GM18907 (cell line): ENCODE data around the gene CDH13.

Experiments used
- ATAC-seq: cut with Tn5 transposase; IDR thresholded peaks from one replicate; pipeline ENCODE4 v1.9.1; 2021; ENCODE audit warnings: mild to moderate bottlenecking, moderate library complexity; ENCODE audit not compliant: unreplicated experiment

CDH13 gene

GRCh38 chr16:82649766-82650165 is 23.0 kb downstream of the CDH13 start:
- ATAC-seq: no peak

- ATAC-seq: no peak
These were observed 24.0 kb downstream of the CDH13 start for GRCh38 chr16:82650804-82651203.

GRCh38 chr16:82651921-82652601 is 25.3 kb downstream of the CDH13 start:
- ATAC-seq: peak; percentile 50

GRCh38 chr16:82652826-82653225 is 26.1 kb downstream of the CDH13 start:
- ATAC-seq: no peak

GRCh38 chr16:82653550-82654511 is 27.1 kb downstream of the CDH13 start:
- ATAC-seq: peak; percentile 77

- peak; percentile 44 for ATAC-seq
These were observed 28.4 kb downstream of the CDH13 start for GRCh38 chr16:82655072-82655714.

- ATAC-seq: no peak
These were observed 29.1 kb downstream of the CDH13 start for GRCh38 chr16:82655720-82656490.

GRCh38 chr16:82657239-82657638 is 30.5 kb downstream of the CDH13 start:
- ATAC-seq: no peak

- ATAC-seq: no peak
These were observed 31.0 kb downstream of the CDH13 start for GRCh38 chr16:82657786-82658185.

- no peak for ATAC-seq
These were observed 32.0 kb downstream of the CDH13 start for GRCh38 chr16:82658796-82659195.

GRCh38 chr16:82660075-82660645 is 33.4 kb downstream of the CDH13 start:
- no peak for ATAC-seq

GRCh38 chr16:82660966-82661365 is 34.2 kb downstream of the CDH13 start:
- ATAC-seq: no peak

- ATAC-seq: no peak
These were observed 37.4 kb downstream of the CDH13 start for GRCh38 chr16:82664181-82664580.

GRCh38 chr16:82665025-82665424 is 38.3 kb downstream of the CDH13 start:
- ATAC-seq: no peak

GRCh38 chr16:82667437-82667836 is 40.7 kb downstream of the CDH13 start:
- no peak for ATAC-seq

GRCh38 chr16:82668094-82668493 is 41.3 kb downstream of the CDH13 start:
- ATAC-seq: no peak

GRCh38 chr16:82671741-82672140 is 45.0 kb downstream of the CDH13 start:
- ATAC-seq: no peak

- ATAC-seq: no peak
These were observed 45.9 kb downstream of the CDH13 start for GRCh38 chr16:82672676-82673075.

GRCh38 chr16:82675300-82675699 is 48.5 kb downstream of the CDH13 start:
- ATAC-seq: no peak

GRCh38 chr16:82681592-82681991 is 54.8 kb downstream of the CDH13 start:
- ATAC-seq: no peak
